ENCODE measurements around the gene CNTNAP2. TPM values are rescaled to one million over a fixed set of nuclear protein-coding genes. Genes with fewer than 3 reads are reported as not detected.

The CNTNAP2 gene
- total and polyA plus RNA-seq, 4 donors: not detected

DNA sequence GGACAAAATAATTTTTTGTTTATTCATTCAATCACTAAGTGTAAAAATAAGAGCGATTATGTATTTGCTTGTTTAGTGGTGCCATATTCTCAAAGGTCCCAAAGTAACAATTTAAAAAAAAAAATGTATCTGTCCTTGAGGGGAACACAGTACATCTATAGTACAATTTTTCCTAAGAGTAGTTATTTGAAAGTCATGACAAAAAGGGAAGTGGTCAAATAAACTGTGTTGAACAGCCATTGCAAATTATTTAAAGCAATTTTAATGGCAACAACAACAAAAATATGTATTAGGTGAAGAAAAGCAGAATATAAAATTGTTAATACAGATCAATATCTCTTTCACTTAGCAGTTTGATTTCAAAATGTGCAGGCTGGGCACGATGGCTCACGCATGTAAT is 943.5 kb downstream of the CNTNAP2 start:
- intact Hi-C loops (cut with DNase I): no loop called here
- H3K27ac ChIP-seq (ENCODE audit: low read depth in 1 of 2, low read length in 2 of 2): no peak overlapping the region
- H3K36me3 ChIP-seq (ENCODE audit: control insufficient read depth in 1 of 2, insufficient read depth in 2 of 2, low read length in 1 of 2): no peaks in the 10 kb centered on the region
- DNase-seq (no peak), ATAC-seq (ENCODE audit: low FRiP score) (no peak)
- H3K4me1 ChIP-seq (ENCODE audit: control insufficient read depth in 1 of 2, insufficient read depth in 2 of 2, low read length in 2 of 2): no peaks in the 10 kb centered on the region
- no peaks in the 10 kb centered on the region for H3K9me3 ChIP-seq (ENCODE audit: control insufficient read depth, low read length)
- H3K27me3 ChIP-seq (ENCODE audit: control insufficient read depth in 1 of 2, insufficient read depth in 2 of 2, low read length in 1 of 2): no peaks in the 10 kb centered on the region
- no peak overlapping the region for H3K4me3 ChIP-seq (ENCODE audit: low read length in 2 of 2)
- WGBS, 2 donors: 96 to 98% methylated on average over 3 of the region's 3 CpGs

GRCh38 chr7:147062897-147063296 is 946.3 kb downstream of the CNTNAP2 start:
- no peak overlapping the region for H3K4me3 ChIP-seq (ENCODE audit: low read length in 2 of 2)
- H3K27ac ChIP-seq (ENCODE audit: low read depth in 1 of 2, low read length in 2 of 2): no peak overlapping the region
- intact Hi-C loops (cut with DNase I): no loop called here
- DNase-seq: no peak
- no peaks in the 10 kb centered on the region for H3K4me1 ChIP-seq (ENCODE audit: control insufficient read depth in 1 of 2, insufficient read depth in 2 of 2, low read length in 2 of 2)
- no peaks in the 10 kb centered on the region for H3K27me3 ChIP-seq (ENCODE audit: control insufficient read depth in 1 of 2, insufficient read depth in 2 of 2, low read length in 1 of 2)
- no peak for ATAC-seq (ENCODE audit: low FRiP score)
- WGBS, 2 donors: 78 to 83% methylated on average over 4 of the region's 4 CpGs
- H3K36me3 ChIP-seq (ENCODE audit: control insufficient read depth in 1 of 2, insufficient read depth in 2 of 2, low read length in 1 of 2): no peaks in the 10 kb centered on the region
- H3K9me3 ChIP-seq (ENCODE audit: control insufficient read depth, low read length): no peaks in the 10 kb centered on the region

DNA sequence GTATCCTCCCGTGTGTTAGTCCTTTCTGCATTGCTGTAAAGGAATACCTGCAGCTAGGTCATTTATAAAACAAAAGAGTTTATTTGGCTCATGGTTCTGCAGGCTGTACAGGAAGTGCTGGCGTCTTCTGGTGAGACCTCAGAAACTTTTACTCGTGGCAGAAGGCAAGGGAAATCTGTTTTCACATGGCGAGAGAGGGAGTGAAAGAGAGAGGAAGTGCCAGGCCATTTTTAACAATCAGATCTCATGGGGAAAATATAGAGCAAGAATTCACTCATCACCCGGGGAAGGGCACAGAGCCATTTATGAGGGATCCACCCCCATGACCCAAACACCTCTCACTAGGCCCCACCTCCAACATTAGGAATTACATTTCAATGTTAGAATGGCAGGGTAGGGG is 952.2 kb downstream of the CNTNAP2 start:
- no peaks in the 10 kb centered on the region for H3K27me3 ChIP-seq (ENCODE audit: control insufficient read depth in 1 of 2, insufficient read depth in 2 of 2, low read length in 1 of 2)
- H3K4me3 ChIP-seq (ENCODE audit: low read length in 2 of 2): no peak overlapping the region
- no peaks in the 10 kb centered on the region for H3K9me3 ChIP-seq (ENCODE audit: control insufficient read depth, low read length)
- no peak overlapping the region for H3K27ac ChIP-seq (ENCODE audit: low read depth in 1 of 2, low read length in 2 of 2)
- WGBS, 2 donors: 21% methylated on average over 5 of the region's 5 CpGs
- H3K4me1 ChIP-seq (ENCODE audit: control insufficient read depth in 1 of 2, insufficient read depth in 2 of 2, low read length in 2 of 2): no peaks in the 10 kb centered on the region
- DNase-seq (no peak), ATAC-seq (ENCODE audit: low FRiP score) (no peak)
- no peaks in the 10 kb centered on the region for H3K36me3 ChIP-seq (ENCODE audit: control insufficient read depth in 1 of 2, insufficient read depth in 2 of 2, low read length in 1 of 2)
- intact Hi-C loops (cut with DNase I): no loop called here

DNA sequence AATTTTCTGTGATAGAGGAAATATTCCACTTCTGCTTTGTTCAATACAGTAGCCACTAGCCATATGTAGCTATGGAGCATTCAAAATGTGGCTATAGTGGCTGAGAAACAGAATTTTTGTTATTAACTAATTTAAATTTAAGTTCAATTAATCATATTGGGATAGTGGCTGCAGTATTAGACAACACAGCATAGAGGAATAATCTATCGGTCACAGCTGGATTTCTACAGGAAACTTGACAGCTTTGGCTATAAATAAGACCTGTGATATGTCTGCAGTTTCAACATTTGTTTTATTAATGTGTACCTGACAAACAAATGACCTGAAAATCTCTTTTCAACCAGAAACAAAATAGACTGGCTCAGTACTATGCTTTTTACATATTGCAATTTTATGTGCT is 953.2 kb downstream of the CNTNAP2 start:
- WGBS, 2 donors: 76 to 79% methylated on average over 1 of the region's 1 CpG
- DNase-seq (no peak), ATAC-seq (ENCODE audit: low FRiP score) (no peak)
- H3K4me1 ChIP-seq (ENCODE audit: control insufficient read depth in 1 of 2, insufficient read depth in 2 of 2, low read length in 2 of 2): no peaks in the 10 kb centered on the region
- no peaks in the 10 kb centered on the region for H3K36me3 ChIP-seq (ENCODE audit: control insufficient read depth in 1 of 2, insufficient read depth in 2 of 2, low read length in 1 of 2)
- no peaks in the 10 kb centered on the region for H3K9me3 ChIP-seq (ENCODE audit: control insufficient read depth, low read length)
- intact Hi-C loops (cut with DNase I): no loop called here
- no peaks in the 10 kb centered on the region for H3K27me3 ChIP-seq (ENCODE audit: control insufficient read depth in 1 of 2, insufficient read depth in 2 of 2, low read length in 1 of 2)
- H3K27ac ChIP-seq (ENCODE audit: low read depth in 1 of 2, low read length in 2 of 2): no peak overlapping the region
- no peak overlapping the region for H3K4me3 ChIP-seq (ENCODE audit: low read length in 2 of 2)

- Histone ChIP-seq H3K4me3 (ENCODE audit: low read length in 2 of 2) (no peak overlapping the region), H3K9me3 (ENCODE audit: control insufficient read depth, low read length) (no peaks in the 10 kb centered on the region), H3K36me3 (ENCODE audit: control insufficient read depth in 1 of 2, insufficient read depth in 2 of 2, low read length in 1 of 2) (no peaks in the 10 kb centered on the region), H3K4me1 (ENCODE audit: control insufficient read depth in 1 of 2, insufficient read depth in 2 of 2, low read length in 2 of 2) (no peaks in the 10 kb centered on the region), H3K27ac (ENCODE audit: low read depth in 1 of 2, low read length in 2 of 2) (no peak overlapping the region), H3K27me3 (ENCODE audit: control insufficient read depth in 1 of 2, insufficient read depth in 2 of 2, low read length in 1 of 2) (no peaks in the 10 kb centered on the region)
- WGBS, 2 donors: 87 to 88% methylated on average over 1 of the region's 1 CpG
- intact Hi-C loops (cut with DNase I): no loop called here
- ATAC-seq (ENCODE audit: low FRiP score) (no peak), DNase-seq (no peak)
Measured at GRCh38 chr7:147070886-147071285, 954.3 kb downstream of the CNTNAP2 start.

- ATAC-seq (ENCODE audit: low FRiP score) (no peak), DNase-seq (no peak)
- no peaks in the 10 kb centered on the region for H3K9me3 ChIP-seq (ENCODE audit: control insufficient read depth, low read length)
- no peaks in the 10 kb centered on the region for H3K27me3 ChIP-seq (ENCODE audit: control insufficient read depth in 1 of 2, insufficient read depth in 2 of 2, low read length in 1 of 2)
- H3K4me3 ChIP-seq (ENCODE audit: low read length in 2 of 2): no peak overlapping the region
- H3K36me3 ChIP-seq (ENCODE audit: control insufficient read depth in 1 of 2, insufficient read depth in 2 of 2, low read length in 1 of 2): no peaks in the 10 kb centered on the region
- no peaks in the 10 kb centered on the region for H3K4me1 ChIP-seq (ENCODE audit: control insufficient read depth in 1 of 2, insufficient read depth in 2 of 2, low read length in 2 of 2)
- H3K27ac ChIP-seq (ENCODE audit: low read depth in 1 of 2, low read length in 2 of 2): no peak overlapping the region
- 82 to 93% methylated on average over 1 of the region's 1 CpG for WGBS, 2 donors
- intact Hi-C loops (cut with DNase I): no loop called here
Measured at GRCh38 chr7:147071536-147071935, 954.9 kb downstream of the CNTNAP2 start.

- ATAC-seq (ENCODE audit: low FRiP score): no peak
- Histone ChIP-seq H3K4me3 (ENCODE audit: low read length in 2 of 2) (no peak overlapping the region), H3K27ac (ENCODE audit: low read depth in 1 of 2, low read length in 2 of 2) (no peak overlapping the region), H3K4me1 (ENCODE audit: control insufficient read depth in 1 of 2, insufficient read depth in 2 of 2, low read length in 2 of 2) (no peaks in the 10 kb centered on the region), H3K27me3 (ENCODE audit: control insufficient read depth in 1 of 2, insufficient read depth in 2 of 2, low read length in 1 of 2) (no peaks in the 10 kb centered on the region), H3K9me3 (ENCODE audit: control insufficient read depth, low read length) (no peaks in the 10 kb centered on the region), H3K36me3 (ENCODE audit: control insufficient read depth in 1 of 2, insufficient read depth in 2 of 2, low read length in 1 of 2) (no peaks in the 10 kb centered on the region)
- WGBS, 2 donors: 71 to 77% methylated on average over 3 of the region's 3 CpGs
- intact Hi-C loops (cut with DNase I): no loop called here
- no peak for DNase-seq
Measured at GRCh38 chr7:147078312-147078711, 961.7 kb downstream of the CNTNAP2 start.

- Histone ChIP-seq H3K4me3 (ENCODE audit: low read length in 2 of 2) (no peak overlapping the region), H3K9me3 (ENCODE audit: control insufficient read depth, low read length) (no peaks in the 10 kb centered on the region), H3K27me3 (ENCODE audit: control insufficient read depth in 1 of 2, insufficient read depth in 2 of 2, low read length in 1 of 2) (no peaks in the 10 kb centered on the region), H3K27ac (ENCODE audit: low read depth in 1 of 2, low read length in 2 of 2) (no peak overlapping the region), H3K36me3 (ENCODE audit: control insufficient read depth in 1 of 2, insufficient read depth in 2 of 2, low read length in 1 of 2) (no peaks in the 10 kb centered on the region), H3K4me1 (ENCODE audit: control insufficient read depth in 1 of 2, insufficient read depth in 2 of 2, low read length in 2 of 2) (no peaks in the 10 kb centered on the region)
- intact Hi-C loops (cut with DNase I): no loop called here
- no peak for ATAC-seq (ENCODE audit: low FRiP score)
- 80 to 85% methylated on average over 5 of the region's 5 CpGs for WGBS, 2 donors
- no peak for DNase-seq
Measured at GRCh38 chr7:147079083-147079482, 962.5 kb downstream of the CNTNAP2 start.

GRCh38 chr7:147079921-147080420 is 963.4 kb downstream of the CNTNAP2 start:
- Histone ChIP-seq H3K36me3 (ENCODE audit: control insufficient read depth in 1 of 2, insufficient read depth in 2 of 2, low read length in 1 of 2) (no peaks in the 10 kb centered on the region), H3K27ac (ENCODE audit: low read depth in 1 of 2, low read length in 2 of 2) (no peak overlapping the region), H3K27me3 (ENCODE audit: control insufficient read depth in 1 of 2, insufficient read depth in 2 of 2, low read length in 1 of 2) (no peaks in the 10 kb centered on the region), H3K4me3 (ENCODE audit: low read length in 2 of 2) (no peak overlapping the region), H3K4me1 (ENCODE audit: control insufficient read depth in 1 of 2, insufficient read depth in 2 of 2, low read length in 2 of 2) (no peaks in the 10 kb centered on the region), H3K9me3 (ENCODE audit: control insufficient read depth, low read length) (no peaks in the 10 kb centered on the region)
- 81 to 91% methylated on average over 2 of the region's 2 CpGs for WGBS, 2 donors
- intact Hi-C loops (cut with DNase I): no loop called here
- DNase-seq: no peak
- no peak for ATAC-seq (ENCODE audit: low FRiP score)

All from aorta (tissue), 5 donors.